ENCODE data around the gene PCYT2.

DNA sequence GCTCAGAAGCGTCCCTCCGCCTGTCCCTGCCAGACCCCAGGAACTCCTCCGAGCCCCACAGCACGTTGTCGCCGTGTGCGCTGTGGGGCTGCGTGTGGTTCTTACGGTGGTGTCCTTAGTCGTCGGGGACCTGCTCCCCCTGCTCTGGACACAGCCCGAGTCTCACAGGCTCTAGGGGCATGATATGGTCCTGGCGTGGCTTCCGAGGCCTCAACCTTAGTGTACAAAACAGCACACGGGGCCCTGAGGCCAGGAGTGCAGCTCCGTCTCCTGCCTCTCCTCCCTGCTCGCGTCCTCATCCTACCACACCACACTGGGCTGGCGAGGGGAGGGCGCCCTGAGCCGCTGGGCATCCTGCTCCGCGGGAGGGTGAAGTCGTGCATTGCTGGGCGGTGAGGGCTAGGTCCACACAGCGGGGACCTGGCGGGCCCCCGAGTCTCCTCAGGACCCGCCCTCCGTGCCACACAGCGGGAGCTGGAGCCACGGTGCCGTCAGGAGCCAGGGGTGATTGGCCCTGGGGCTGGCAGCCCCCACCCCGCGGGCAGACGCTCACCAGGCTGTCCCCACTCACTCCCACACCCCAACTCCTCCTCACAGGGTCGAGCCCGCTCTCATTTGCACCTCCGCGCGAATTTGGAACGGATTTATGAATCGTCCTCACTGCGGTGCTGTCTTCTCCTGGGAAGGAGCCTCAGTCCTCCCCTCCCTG lies 17.5 kb upstream of the PCYT2 start:
- TF ChIP-seq, protein P1, sequence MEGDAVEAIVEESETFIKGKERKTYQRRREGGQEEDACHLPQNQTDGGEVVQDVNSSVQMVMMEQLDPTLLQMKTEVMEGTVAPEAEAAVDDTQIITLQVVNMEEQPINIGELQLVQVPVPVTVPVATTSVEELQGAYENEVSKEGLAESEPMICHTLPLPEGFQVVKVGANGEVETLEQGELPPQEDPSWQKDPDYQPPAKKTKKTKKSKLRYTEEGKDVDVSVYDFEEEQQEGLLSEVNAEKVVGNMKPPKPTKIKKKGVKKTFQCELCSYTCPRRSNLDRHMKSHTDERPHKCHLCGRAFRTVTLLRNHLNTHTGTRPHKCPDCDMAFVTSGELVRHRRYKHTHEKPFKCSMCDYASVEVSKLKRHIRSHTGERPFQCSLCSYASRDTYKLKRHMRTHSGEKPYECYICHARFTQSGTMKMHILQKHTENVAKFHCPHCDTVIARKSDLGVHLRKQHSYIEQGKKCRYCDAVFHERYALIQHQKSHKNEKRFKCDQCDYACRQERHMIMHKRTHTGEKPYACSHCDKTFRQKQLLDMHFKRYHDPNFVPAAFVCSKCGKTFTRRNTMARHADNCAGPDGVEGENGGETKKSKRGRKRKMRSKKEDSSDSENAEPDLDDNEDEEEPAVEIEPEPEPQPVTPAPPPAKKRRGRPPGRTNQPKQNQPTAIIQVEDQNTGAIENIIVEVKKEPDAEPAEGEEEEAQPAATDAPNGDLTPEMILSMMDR (IDR thresholded peaks at IDR 0.05): no peak
- no peak for TF ChIP-seq POLR2A (IDR thresholded peaks at IDR 0.05)
